Brain microvascular endothelial cell (primary cell): ENCODE results near the gene CFAP77.

ENCODE experiments used
- DNase-seq: peaks from one replicate; pipeline ENCODE4 v3.0.0-alpha.2; 2020
- H3K27ac ChIP-seq: fragments of 250-450 bp; sonication (Bioruptor Pico); 2 replicates; pipeline ENCODE4 v1.5.1; 2020; ENCODE audit warnings: mild to moderate bottlenecking, moderate library complexity
- H3K27me3 ChIP-seq: fragments of 250-450 bp; sonication (Bioruptor Pico); replicated peaks from 2 replicates; pipeline ENCODE4 v1.5.1; 2020; ENCODE audit warnings: mild to moderate bottlenecking
- H3K36me3 ChIP-seq: fragments of 250-450 bp; sonication (Bioruptor Pico); replicated peaks from 2 replicates; pipeline ENCODE4 v1.5.1; 2020; ENCODE audit warnings: mild to moderate bottlenecking
- H3K4me3 ChIP-seq: 2 replicates; pipeline ENCODE4 v1.5.1; 2011; ENCODE audit warnings: low read depth, mild to moderate bottlenecking, control low read depth, low read length, moderate library complexity
- CTCF ChIP-seq: IDR thresholded peaks from 2 replicates; pipeline ENCODE4 v1.5.1; 2011; ENCODE audit warnings: low read depth, mild to moderate bottlenecking, moderate library complexity, low read length, control low read depth, inconsistent platforms; ENCODE audit errors: missing control alignments
- in situ Hi-C: cut with HindIII; loops from 2 replicates; pipeline ENCODE4 v1.10.0; 2017; ENCODE audit warnings: low sequenced_read_pairs, low pct_ligation_motif_present

Gene CFAP77

GRCh38 chr9:132536124-132536523 lies 126.1 kb downstream of the CFAP77 start:
- Histone ChIP-seq H3K36me3 (no peaks in the 10 kb centered on the region), H3K4me3 (no peak overlapping the region), H3K27ac (no peak overlapping the region), H3K27me3 (peaks cover 6% of the 10 kb centered on the region)
- no peak for DNase-seq
- in situ Hi-C loops: no loop called here
- TF ChIP-seq CTCF: no peak

DNA sequence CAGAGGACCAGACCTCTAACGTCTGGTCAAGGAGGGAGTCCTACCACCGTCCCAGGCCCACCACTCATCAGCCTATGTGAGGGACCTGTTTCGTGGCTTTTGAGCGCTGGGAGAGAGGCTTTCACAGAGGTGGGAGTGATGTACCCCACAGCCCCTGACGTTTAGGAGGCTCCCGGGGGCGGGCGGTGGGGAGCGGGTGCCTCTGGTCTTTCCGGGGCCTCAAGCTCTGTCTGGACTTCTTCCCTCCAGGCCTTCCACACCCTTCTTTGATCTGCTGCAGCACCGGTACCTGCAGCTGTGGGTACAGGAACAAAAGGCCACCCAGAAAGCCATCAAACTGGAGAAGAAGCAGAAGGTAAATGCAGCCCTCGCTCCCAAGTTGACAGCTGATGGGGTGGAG lies 127.3 kb downstream of the CFAP77 start:
- no peak for TF ChIP-seq CTCF
- Histone ChIP-seq H3K27ac (no peak overlapping the region), H3K36me3 (no peaks in the 10 kb centered on the region), H3K4me3 (no peak overlapping the region), H3K27me3 (no peaks in the 10 kb centered on the region)
- no peak for DNase-seq
- in situ Hi-C loops: no loop called here

- Histone ChIP-seq H3K4me3 (no peak overlapping the region), H3K27me3 (no peaks in the 10 kb centered on the region), H3K27ac (no peak overlapping the region), H3K36me3 (no peaks in the 10 kb centered on the region)
- no peak for DNase-seq
- no peak for TF ChIP-seq CTCF
- in situ Hi-C loops: no loop called here
Observed at GRCh38 chr9:132538071-132538470, 128.1 kb downstream of the CFAP77 start.

DNA sequence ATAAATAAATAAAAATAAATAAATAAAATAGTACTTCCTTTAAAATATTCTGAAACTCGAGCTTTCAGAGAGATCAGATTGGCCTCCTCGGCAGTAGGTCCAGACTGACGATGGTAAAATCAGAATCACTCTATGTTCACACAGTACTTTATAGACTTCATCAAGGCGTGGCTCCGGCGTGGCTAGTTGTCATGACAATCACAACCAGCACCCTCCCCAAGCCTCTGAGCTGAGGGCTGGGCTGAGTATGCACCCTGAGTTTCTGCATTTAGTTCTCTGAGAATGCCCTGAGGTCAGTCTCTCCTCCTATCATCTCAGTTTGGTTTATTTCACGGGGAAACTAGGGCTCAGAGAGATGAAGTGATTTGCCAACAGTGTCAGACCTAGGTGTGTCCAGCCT lies 129.1 kb downstream of the CFAP77 start:
- no peak overlapping the region for H3K27ac ChIP-seq
- no peaks in the 10 kb centered on the region for H3K36me3 ChIP-seq
- TF ChIP-seq CTCF: no peak
- in situ Hi-C loops: no loop called here
- no peak for DNase-seq
- H3K27me3 ChIP-seq: no peaks in the 10 kb centered on the region
- no peak overlapping the region for H3K4me3 ChIP-seq

GRCh38 chr9:132541051-132541450 lies 131.0 kb downstream of the CFAP77 start:
- DNase-seq: no peak
- Histone ChIP-seq H3K27ac (no peak overlapping the region), H3K27me3 (no peaks in the 10 kb centered on the region), H3K4me3 (no peak overlapping the region), H3K36me3 (no peaks in the 10 kb centered on the region)
- in situ Hi-C loops: no loop called here
- TF ChIP-seq CTCF: no peak

DNA sequence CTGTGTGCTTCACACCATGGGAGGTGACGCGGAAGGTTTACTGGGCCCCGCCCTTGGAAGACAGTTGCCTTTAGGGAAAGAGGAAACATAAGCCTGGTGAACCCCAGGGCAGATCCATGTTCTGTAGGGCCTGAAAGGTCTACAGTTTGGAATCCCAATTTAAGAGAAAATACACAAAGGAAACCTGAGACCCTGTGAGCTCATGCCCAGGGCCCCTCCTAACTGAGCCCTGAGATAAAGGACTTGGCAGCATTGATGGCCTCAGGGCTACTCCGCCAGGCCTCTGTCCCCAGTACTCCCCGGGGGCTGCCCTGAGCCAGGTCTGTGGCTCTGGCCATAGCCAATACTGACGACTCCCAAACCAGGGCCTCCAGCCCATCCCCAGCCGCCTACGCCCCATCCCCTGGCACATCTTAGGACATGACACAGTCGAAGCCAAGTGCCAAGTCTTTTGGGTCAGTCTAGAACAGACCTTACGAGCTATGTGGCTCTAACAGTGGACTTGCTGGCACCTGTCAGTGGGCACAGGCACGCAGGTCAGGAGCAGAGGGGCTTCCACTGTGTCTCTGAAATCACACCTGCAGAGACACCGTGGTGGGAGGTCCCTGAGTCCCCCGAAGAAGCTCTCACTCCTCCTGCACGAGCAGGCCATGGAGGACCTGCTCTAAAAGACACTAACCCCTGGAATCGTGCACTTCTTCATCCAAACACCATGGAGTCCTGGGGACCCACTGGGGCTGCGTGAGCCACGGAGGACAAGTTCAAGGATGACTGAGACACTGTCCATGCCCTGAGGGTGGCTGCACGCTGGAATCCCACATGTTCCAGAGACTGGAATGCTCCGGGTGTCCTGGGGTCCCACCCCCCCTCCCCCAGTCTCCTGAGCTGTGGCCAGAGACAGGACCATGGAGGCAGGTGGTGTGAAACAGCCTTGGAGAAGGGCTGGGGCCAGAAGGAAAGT lies 132.1 kb downstream of the CFAP77 start:
- no peaks in the 10 kb centered on the region for H3K36me3 ChIP-seq
- no peak for TF ChIP-seq CTCF
- H3K27me3 ChIP-seq: no peaks in the 10 kb centered on the region
- no peak for DNase-seq
- in situ Hi-C loops: no loop called here
- H3K4me3 ChIP-seq: no peak overlapping the region
- no peak overlapping the region for H3K27ac ChIP-seq
